H1 (cell line): ENCODE results near the gene CHRNA4. TPM values are rescaled to one million over a fixed set of nuclear protein-coding genes. Genes with fewer than 3 reads are reported as not detected.

ENCODE experiments used
- ATF2 ChIP-seq: IDR thresholded peaks from 2 replicates; pipeline ENCODE4 v1.6.1; 2012; ENCODE audit warnings: low read length, inconsistent platforms
- EGR1 ChIP-seq: IDR thresholded peaks from 2 replicates; pipeline ENCODE4 v1.6.1; 2011; ENCODE audit warnings: low read depth, low read length, borderline replicate concordance
- GTF2F1 ChIP-seq: IDR thresholded peaks from 2 replicates; pipeline ENCODE4 v1.6.1; 2012; ENCODE audit warnings: low read depth, low read length, improper control_type of control experiment, borderline replicate concordance
- KDM1A ChIP-seq: fragments of 200-600, 300-600 bp; sonication (generic); IDR thresholded peaks from 2 replicates; pipeline ENCODE4 v1.7.1; 2016; ENCODE audit warnings: mild to moderate bottlenecking, low read length, borderline replicate concordance
- PHF8 ChIP-seq: fragments of 200-600 bp; sonication (generic); conservative IDR thresholded peaks from 2 replicates; pipeline ENCODE4 v1.7.1; 2012; ENCODE audit warnings: low read depth, mild to moderate bottlenecking, inconsistent platforms, low read length, moderate library complexity
- SP4 ChIP-seq: IDR thresholded peaks from 2 replicates; pipeline ENCODE4 v1.6.1; 2012; ENCODE audit warnings: low read length, inconsistent platforms
- YY1 ChIP-seq: IDR thresholded peaks from 2 replicates; pipeline ENCODE4 v1.6.1; 2011; ENCODE audit warnings: low read depth, mild to moderate bottlenecking, low read length
- polyA plus RNA-seq, 7 experiments: library from polyadenylated mRNA; depleted of rRNA in 3 of 7; stranded (reverse) in 5 of 7; unstranded in 2 of 7; fragments of >200 nt in 5 of 7; fragments of 200-250 nt in 2 of 7; gene quantifications; 1 replicate in 5 of 7; 2 replicates in 1 of 7; 4 replicates in 1 of 7; pipeline versions ENCODE4 v1.2.1 to v1.2.3, GENCODE V29; 2011 to 2013; ENCODE audit warnings: missing spikeins in 2 of 7, mixed read lengths in 2 of 7
- total RNA-seq: library from RNA; stranded (reverse); fragmentation: NEBNext Ultra II Directional; extraction: Animal tissue kit (Norgen Biotek cat#: 25700); gene quantifications from 2 replicates; pipeline ENCODE4 v1.2.1, GENCODE V29; 2021
- TF ChIP-seq, protein P1 (sequence below): fragments of 300-600 bp; sonication (generic); IDR thresholded peaks from 2 replicates; pipeline ENCODE4 v1.7.1; 2012; ENCODE audit warnings: low read length, moderate library complexity, mild to moderate bottlenecking, inconsistent platforms; ENCODE audit not compliant: insufficient replicate concordance

The CHRNA4 gene
- total and polyA plus RNA-seq, 2 of the 8 experiments (the other 6 are each of a cell fraction or from before 2014, with no cell fraction given) = 4.3 to 5.7 TPM

DNA sequence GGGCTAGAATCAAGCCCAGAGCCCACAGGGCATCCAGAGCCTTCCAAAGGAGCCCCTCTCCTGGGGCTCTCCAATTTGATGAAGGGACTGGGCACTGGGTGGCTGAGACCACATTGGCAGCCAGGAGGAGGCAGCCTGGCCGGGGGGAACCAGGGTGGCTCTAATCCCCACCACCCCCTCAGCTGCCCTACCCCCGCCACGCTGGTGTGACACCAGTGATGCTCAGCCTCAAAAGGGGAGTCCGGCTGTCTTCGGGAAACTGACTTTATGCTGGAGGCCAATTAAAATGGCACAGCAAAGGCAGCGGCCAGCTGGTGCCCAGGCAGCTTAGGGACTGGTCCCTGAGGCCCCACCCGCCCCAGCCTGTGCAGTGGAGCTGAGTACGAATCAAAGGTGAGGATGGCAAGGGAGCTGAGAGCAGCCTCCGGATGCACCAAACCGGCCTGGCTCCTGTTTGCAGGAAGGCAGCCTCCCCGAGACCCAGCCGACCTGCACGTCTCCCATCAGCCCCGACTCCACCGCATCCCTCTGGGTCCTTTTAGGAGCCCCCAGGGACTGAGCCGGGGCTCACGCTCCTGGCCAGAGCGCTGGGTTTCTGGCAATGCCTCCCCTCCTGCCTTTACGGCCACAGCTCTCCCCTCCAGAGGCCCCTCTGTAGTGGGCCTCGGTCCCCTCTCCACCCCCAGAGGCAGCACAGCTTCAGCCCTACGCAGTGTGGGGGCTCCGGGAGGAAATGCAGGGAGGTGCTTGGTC is 28.5 kb downstream of the CHRNA4 start (continued):
- TF ChIP-seq YY1 (no peak), EGR1 (no peak), GTF2F1 (no peak), ATF2 (no peak), KDM1A (no peak), PHF8 (no peak), SP4 (no peak)
- TF ChIP-seq, protein P1, sequence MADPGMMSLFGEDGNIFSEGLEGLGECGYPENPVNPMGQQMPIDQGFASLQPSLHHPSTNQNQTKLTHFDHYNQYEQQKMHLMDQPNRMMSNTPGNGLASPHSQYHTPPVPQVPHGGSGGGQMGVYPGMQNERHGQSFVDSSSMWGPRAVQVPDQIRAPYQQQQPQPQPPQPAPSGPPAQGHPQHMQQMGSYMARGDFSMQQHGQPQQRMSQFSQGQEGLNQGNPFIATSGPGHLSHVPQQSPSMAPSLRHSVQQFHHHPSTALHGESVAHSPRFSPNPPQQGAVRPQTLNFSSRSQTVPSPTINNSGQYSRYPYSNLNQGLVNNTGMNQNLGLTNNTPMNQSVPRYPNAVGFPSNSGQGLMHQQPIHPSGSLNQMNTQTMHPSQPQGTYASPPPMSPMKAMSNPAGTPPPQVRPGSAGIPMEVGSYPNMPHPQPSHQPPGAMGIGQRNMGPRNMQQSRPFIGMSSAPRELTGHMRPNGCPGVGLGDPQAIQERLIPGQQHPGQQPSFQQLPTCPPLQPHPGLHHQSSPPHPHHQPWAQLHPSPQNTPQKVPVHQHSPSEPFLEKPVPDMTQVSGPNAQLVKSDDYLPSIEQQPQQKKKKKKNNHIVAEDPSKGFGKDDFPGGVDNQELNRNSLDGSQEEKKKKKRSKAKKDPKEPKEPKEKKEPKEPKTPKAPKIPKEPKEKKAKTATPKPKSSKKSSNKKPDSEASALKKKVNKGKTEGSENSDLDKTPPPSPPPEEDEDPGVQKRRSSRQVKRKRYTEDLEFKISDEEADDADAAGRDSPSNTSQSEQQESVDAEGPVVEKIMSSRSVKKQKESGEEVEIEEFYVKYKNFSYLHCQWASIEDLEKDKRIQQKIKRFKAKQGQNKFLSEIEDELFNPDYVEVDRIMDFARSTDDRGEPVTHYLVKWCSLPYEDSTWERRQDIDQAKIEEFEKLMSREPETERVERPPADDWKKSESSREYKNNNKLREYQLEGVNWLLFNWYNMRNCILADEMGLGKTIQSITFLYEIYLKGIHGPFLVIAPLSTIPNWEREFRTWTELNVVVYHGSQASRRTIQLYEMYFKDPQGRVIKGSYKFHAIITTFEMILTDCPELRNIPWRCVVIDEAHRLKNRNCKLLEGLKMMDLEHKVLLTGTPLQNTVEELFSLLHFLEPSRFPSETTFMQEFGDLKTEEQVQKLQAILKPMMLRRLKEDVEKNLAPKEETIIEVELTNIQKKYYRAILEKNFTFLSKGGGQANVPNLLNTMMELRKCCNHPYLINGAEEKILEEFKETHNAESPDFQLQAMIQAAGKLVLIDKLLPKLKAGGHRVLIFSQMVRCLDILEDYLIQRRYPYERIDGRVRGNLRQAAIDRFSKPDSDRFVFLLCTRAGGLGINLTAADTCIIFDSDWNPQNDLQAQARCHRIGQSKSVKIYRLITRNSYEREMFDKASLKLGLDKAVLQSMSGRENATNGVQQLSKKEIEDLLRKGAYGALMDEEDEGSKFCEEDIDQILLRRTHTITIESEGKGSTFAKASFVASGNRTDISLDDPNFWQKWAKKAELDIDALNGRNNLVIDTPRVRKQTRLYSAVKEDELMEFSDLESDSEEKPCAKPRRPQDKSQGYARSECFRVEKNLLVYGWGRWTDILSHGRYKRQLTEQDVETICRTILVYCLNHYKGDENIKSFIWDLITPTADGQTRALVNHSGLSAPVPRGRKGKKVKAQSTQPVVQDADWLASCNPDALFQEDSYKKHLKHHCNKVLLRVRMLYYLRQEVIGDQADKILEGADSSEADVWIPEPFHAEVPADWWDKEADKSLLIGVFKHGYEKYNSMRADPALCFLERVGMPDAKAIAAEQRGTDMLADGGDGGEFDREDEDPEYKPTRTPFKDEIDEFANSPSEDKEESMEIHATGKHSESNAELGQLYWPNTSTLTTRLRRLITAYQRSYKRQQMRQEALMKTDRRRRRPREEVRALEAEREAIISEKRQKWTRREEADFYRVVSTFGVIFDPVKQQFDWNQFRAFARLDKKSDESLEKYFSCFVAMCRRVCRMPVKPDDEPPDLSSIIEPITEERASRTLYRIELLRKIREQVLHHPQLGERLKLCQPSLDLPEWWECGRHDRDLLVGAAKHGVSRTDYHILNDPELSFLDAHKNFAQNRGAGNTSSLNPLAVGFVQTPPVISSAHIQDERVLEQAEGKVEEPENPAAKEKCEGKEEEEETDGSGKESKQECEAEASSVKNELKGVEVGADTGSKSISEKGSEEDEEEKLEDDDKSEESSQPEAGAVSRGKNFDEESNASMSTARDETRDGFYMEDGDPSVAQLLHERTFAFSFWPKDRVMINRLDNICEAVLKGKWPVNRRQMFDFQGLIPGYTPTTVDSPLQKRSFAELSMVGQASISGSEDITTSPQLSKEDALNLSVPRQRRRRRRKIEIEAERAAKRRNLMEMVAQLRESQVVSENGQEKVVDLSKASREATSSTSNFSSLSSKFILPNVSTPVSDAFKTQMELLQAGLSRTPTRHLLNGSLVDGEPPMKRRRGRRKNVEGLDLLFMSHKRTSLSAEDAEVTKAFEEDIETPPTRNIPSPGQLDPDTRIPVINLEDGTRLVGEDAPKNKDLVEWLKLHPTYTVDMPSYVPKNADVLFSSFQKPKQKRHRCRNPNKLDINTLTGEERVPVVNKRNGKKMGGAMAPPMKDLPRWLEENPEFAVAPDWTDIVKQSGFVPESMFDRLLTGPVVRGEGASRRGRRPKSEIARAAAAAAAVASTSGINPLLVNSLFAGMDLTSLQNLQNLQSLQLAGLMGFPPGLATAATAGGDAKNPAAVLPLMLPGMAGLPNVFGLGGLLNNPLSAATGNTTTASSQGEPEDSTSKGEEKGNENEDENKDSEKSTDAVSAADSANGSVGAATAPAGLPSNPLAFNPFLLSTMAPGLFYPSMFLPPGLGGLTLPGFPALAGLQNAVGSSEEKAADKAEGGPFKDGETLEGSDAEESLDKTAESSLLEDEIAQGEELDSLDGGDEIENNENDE = no peak
